K562 (cell line): ENCODE measurements around the gene HMGB1. TPM values are rescaled to one million over a fixed set of nuclear protein-coding genes. Genes with fewer than 3 reads are reported as not detected.

Experiments used
- ATAC-seq: fragments of 200-7000 bp; cut with Tn5 transposase; 3 replicates; pipeline ENCODE4 v1.9.1; 2020; ENCODE audit warnings: moderate library complexity
- BruUV-seq: library from RNA; stranded (reverse); fragments of 400-500 nt; replicated peaks from 2 replicates; lab custom pipeline; 2021; lab: Mats Ljungman, UMichigan
- CTCF ChIA-PET: fragments of 300-600 bp; formaldehyde crosslinking; extraction: SDS; loops from one replicate; lab custom pipeline; 2021; ENCODE audit warnings: low intra/inter-chr PET ratio; lab: Yijun Ruan, JAX
- POLR2A ChIA-PET: fragments of 300-600, 350-650 bp; sonication (Branson Sonifier 250); formaldehyde crosslinking; extraction: SDS; loops from one replicate; lab custom pipeline; 2021; ENCODE audit warnings: antibody characterized with exemption, inconsistent platforms; lab: Yijun Ruan, JAX
- DNase-seq, 4 experiments: peaks; one replicate each; pipeline versions ENCODE4 v3.0.0 to v3.0.0-alpha.2; 2011 to 2018; ENCODE audit warnings: low spot score in 3 of 4, mixed read lengths in 3 of 4; ENCODE audit errors: extremely low read depth in 1 of 4
- FAIRE-seq: peaks from 2 replicates; lab custom pipeline; 2011; peaks lifted over from hg19 to GRCh38; lab: Jason Lieb, UNC
- H2AFZ ChIP-seq: 2 replicates; pipeline ENCODE4 v1.6.0; 2011; ENCODE audit warnings: low read depth, low read length, control low read depth, inconsistent platforms
- H3K27ac ChIP-seq: fragments of 200-600 bp; 3 replicates; pipeline ENCODE4 v1.8.0; 2011; ENCODE audit warnings: low read depth, mild to moderate bottlenecking, control low read depth, inconsistent platforms, low read length, moderate library complexity, mixed read lengths; ENCODE audit errors: extremely low read depth
- H3K27me3 ChIP-seq, 2 experiments: fragments of 300-600 bp in 1 of 2; 2 replicates in 1 of 2; 3 replicates in 1 of 2; pipeline versions ENCODE4 v1.6.0 to v1.8.0; 2011; ENCODE audit warnings: inconsistent platforms in 2 of 2, low read length in 2 of 2, mild to moderate bottlenecking in 1 of 2, mixed read lengths in 1 of 2, moderate library complexity in 1 of 2; ENCODE audit not compliant: control insufficient read depth in 2 of 2, insufficient read depth in 2 of 2
- H3K36me3 ChIP-seq: fragments of 300-600 bp; 3 replicates; pipeline ENCODE4 v1.8.0; 2011; ENCODE audit warnings: mild to moderate bottlenecking, low read length, inconsistent platforms; ENCODE audit not compliant: control insufficient read depth, insufficient read depth
- H3K4me1 ChIP-seq, 2 experiments: fragments of 200-600 bp in 1 of 2; replicated peaks in 1 of 2; 2 replicates in 1 of 2; 3 replicates in 1 of 2; pipeline versions ENCODE4 v1.5.1 to v1.8.0; 2011; ENCODE audit warnings: inconsistent platforms in 2 of 2, low read length in 2 of 2, mild to moderate bottlenecking in 1 of 2, mixed read lengths in 1 of 2, moderate library complexity in 1 of 2; ENCODE audit not compliant: control insufficient read depth in 2 of 2, insufficient read depth in 2 of 2
- H3K4me2 ChIP-seq: 2 replicates; pipeline ENCODE4 v1.6.1; 2011; ENCODE audit warnings: low read length, control low read depth, inconsistent platforms, mixed read lengths; ENCODE audit not compliant: insufficient read depth
- H3K4me3 ChIP-seq: fragments of 200-600 bp; sonication (generic), shearing (Covaris generic); 2 replicates; pipeline ENCODE4 v1.5.1; 2016; ENCODE audit warnings: control low read depth, inconsistent platforms
- H3K79me2 ChIP-seq: fragments of 200-600 bp; 3 replicates; pipeline ENCODE4 v1.8.0; 2011; ENCODE audit warnings: low read length, inconsistent platforms; ENCODE audit not compliant: control insufficient read depth, insufficient read depth
- H3K9ac ChIP-seq, 2 experiments: 2 replicates each; pipeline versions ENCODE4 v1.6.0 to v1.6.1; 2011; ENCODE audit warnings: low read depth in 2 of 2, low read length in 2 of 2, control low read depth in 1 of 2, inconsistent platforms in 1 of 2, mild to moderate bottlenecking in 1 of 2, mixed read lengths in 1 of 2; ENCODE audit not compliant: insufficient read depth in 1 of 2
- H3K9me1 ChIP-seq: one replicate; pipeline ENCODE4 v1.6.0; 2011; ENCODE audit warnings: inconsistent platforms, mild to moderate bottlenecking, low read length, moderate library complexity; ENCODE audit not compliant: control insufficient read depth, insufficient read depth
- H3K9me3 ChIP-seq: replicated peaks from 2 replicates; pipeline ENCODE4 v1.5.1; 2011; ENCODE audit warnings: low read depth, low read length, inconsistent platforms; ENCODE audit not compliant: control insufficient read depth, insufficient read depth
- H4K20me1 ChIP-seq: replicated peaks from 2 replicates; pipeline ENCODE4 v1.6.1; 2011; ENCODE audit warnings: low read length, inconsistent platforms, mixed read lengths; ENCODE audit not compliant: control insufficient read depth, insufficient read depth
- COPS2 ChIP-seq: fragments of 450-650 bp; conservative IDR thresholded peaks from 2 replicates; pipeline ENCODE4 v1.6.1; 2016; ENCODE audit warnings: mild to moderate bottlenecking, moderate library complexity
- MED1 ChIP-seq: sonication (generic); formaldehyde crosslinking; IDR thresholded peaks from 2 replicates; pipeline ENCODE4 v1.8.1; 2023; ENCODE audit warnings: missing genetic modification reagents, borderline replicate concordance
- NELFE ChIP-seq: IDR thresholded peaks from 2 replicates; pipeline ENCODE4 v1.6.1; 2011; ENCODE audit warnings: mild to moderate bottlenecking; ENCODE audit not compliant: insufficient read depth, insufficient read length
- NFIX ChIP-seq: fragments of 250-450 bp; sonication (Bioruptor Pico); IDR thresholded peaks from 2 replicates; pipeline ENCODE4 v1.4.0; 2020; ENCODE audit warnings: low read depth, mild to moderate bottlenecking, moderate library complexity
- POLR2G ChIP-seq: fragments of 200-400 bp; formaldehyde crosslinking; IDR thresholded peaks from 2 replicates; pipeline ENCODE4 v1.6.1; 2017; ENCODE audit warnings: low read depth, mild to moderate bottlenecking, antibody characterized with exemption, low read length, moderate library complexity
- PRPF4 ChIP-seq: fragments of 200-400 bp; formaldehyde crosslinking; IDR thresholded peaks from one replicate; pipeline ENCODE4 v1.6.1; 2017; ENCODE audit warnings: low read length, low read depth, mild to moderate bottlenecking; ENCODE audit not compliant: insufficient read depth, poor library complexity, severe bottlenecking
- SAP30 ChIP-seq: fragments of 200-600 bp; sonication (generic); IDR thresholded peaks from 2 replicates; pipeline ENCODE4 v1.6.1; 2012; ENCODE audit warnings: borderline replicate concordance, low read depth, mild to moderate bottlenecking, moderate library complexity, low read length, control low read depth, inconsistent platforms; ENCODE audit not compliant: insufficient read depth, poor library complexity, severe bottlenecking
- SMARCC2 ChIP-seq: fragments of 450-650 bp; IDR thresholded peaks from 2 replicates; pipeline ENCODE4 v1.6.1; 2017; ENCODE audit warnings: antibody characterized with exemption, moderate library complexity, mild to moderate bottlenecking, low read depth
- SPI1 ChIP-seq: IDR thresholded peaks from 2 replicates; pipeline ENCODE4 v1.6.1; 2011; ENCODE audit warnings: low read depth, low read length, control low read depth, borderline replicate concordance
- ZNF384 ChIP-seq: IDR thresholded peaks from 2 replicates; pipeline ENCODE4 v1.6.1; 2012; ENCODE audit warnings: low read depth, low read length, improper control_type of control experiment
- ZNF444 ChIP-seq: fragments of 250-450 bp; sonication (Bioruptor Pico); IDR thresholded peaks from 2 replicates; pipeline ENCODE4 v1.4.0; 2020; ENCODE audit warnings: mild to moderate bottlenecking, moderate library complexity
- ZNF830 ChIP-seq: fragments of 250-450 bp; sonication (Bioruptor Pico); IDR thresholded peaks from 2 replicates; pipeline ENCODE4 v1.5.0; 2021; ENCODE audit warnings: mild to moderate bottlenecking
- WGBS: fragments of 100-300 bp; shearing (Covaris generic); methylation state at CpG from one replicate; pipeline ENCODE4 v1.1.6; 2016; ENCODE audit warnings: low coverage, mixed read lengths; ENCODE audit not compliant: insufficient coverage; ENCODE audit errors: missing lambda C conversion rate; 5-methylcytosine and 5-hydroxymethylcytosine counted together
- in situ Hi-C: fragments of 300-500 bp; cut with MboI; formaldehyde crosslinking; loops from 4 replicates; pipeline ENCODE4 v1.15.0; 2018; ENCODE audit warnings: inconsistent platforms, mixed read lengths
- intact Hi-C: fragments of 100-400 bp; cut with micrococcal nuclease; formaldehyde crosslinking; loops from 2 replicates; pipeline ENCODE4 v1.14.2; 2022
- polyA plus RNA-seq, 8 experiments: library from polyadenylated mRNA; depleted of rRNA in 4 of 8; stranded (reverse) in 5 of 8; unstranded in 3 of 8; fragments of >200 nt; fragmentation: Nextera tagmentation in 2 of 8; fragmentation: Illumina TruSeq in 1 of 8; extraction: Ambion mirVana in 2 of 8; extraction: Trizol in 1 of 8; gene quantifications; 2 replicates each; pipeline versions ENCODE4 v1.2.1 to v1.2.3, GENCODE V29; 2011 to 2014; ENCODE audit warnings: inconsistent platforms in 1 of 8, missing spikeins in 1 of 8
- total RNA-seq, 7 experiments: library from RNA; depleted of rRNA in 6 of 7; stranded (reverse); fragments of >200 nt in 6 of 7; fragmentation: Illumina TruSeq in 2 of 7; extraction: Trizol in 2 of 7; gene quantifications; 2 replicates each; pipeline versions ENCODE4 v1.2.1 to v1.2.3, GENCODE V29; 2011 to 2021; ENCODE audit warnings: low replicate concordance in 1 of 7
- TF ChIP-seq, protein P1 (sequence below): fragments of 450-650 bp; IDR thresholded peaks from 2 replicates; pipeline ENCODE4 v1.6.1; 2016
- TF ChIP-seq, protein P2 (sequence below), 2 experiments: fragments of 200-800 bp in 1 of 2; sonication (Bioruptor generic) in 1 of 2; sonication (generic) in 1 of 2; formaldehyde crosslinking in 1 of 2; IDR thresholded peaks in 1 of 2; conservative IDR thresholded peaks in 1 of 2; 2 replicates each; pipeline versions ENCODE4 v1.5.0 to v1.6.1; 2016 to 2020; ENCODE audit warnings: missing compliant biosample characterization in 1 of 2, missing genetic modification characterization in 1 of 2, missing genetic modification reagents in 1 of 2
- TF ChIP-seq, protein P3 (sequence below): sonication (generic); formaldehyde crosslinking; IDR thresholded peaks from 2 replicates; pipeline ENCODE4 v1.8.1; 2023; ENCODE audit warnings: mild to moderate bottlenecking, missing genetic modification reagents

Gene HMGB1
- total and polyA plus RNA-seq, 9 of the 15 experiments (the other 6 are each of a cell fraction or from before 2014, with no cell fraction given), result 442 to 1,896 (median 933) TPM

DNA sequence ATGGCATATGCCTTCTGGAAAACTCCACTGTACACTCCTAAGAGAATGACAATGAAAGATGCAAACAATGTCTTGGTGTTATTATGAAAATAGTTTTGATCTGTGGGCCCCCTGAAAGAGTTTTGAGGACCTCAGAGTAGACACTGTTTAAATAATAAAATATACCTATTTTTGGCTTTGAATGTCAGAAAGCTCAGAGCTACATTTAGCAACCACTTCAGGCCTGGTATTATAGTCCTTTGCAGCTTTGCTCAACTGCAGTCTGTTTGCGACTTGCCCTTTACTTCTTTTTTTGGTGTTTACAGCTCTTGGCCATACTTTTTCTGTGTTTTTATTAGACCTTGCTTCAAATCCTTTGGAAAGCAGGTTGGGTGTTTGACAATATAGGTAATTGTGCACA is 49.3 kb downstream of the HMGB1 start:
- FAIRE-seq (no peak), DNase-seq (no peak)
- no peaks in the 10 kb centered on the region for H3K9me1 ChIP-seq
- BruUV-seq, result no TSS peak
- ChIA-PET POLR2A (no interaction called here), CTCF (no interaction called here)
- intact Hi-C loops (no loop called here), in situ Hi-C loops (no loop called here)
- H3K4me3 ChIP-seq, result no peak overlapping the region
- no peak overlapping the region for H3K9ac ChIP-seq
- 60% methylated on average over 1 of the region's 1 CpG for WGBS
- H4K20me1 ChIP-seq, result no peaks in the 10 kb centered on the region
- H3K4me2 ChIP-seq, result no peak overlapping the region
- H3K36me3 ChIP-seq, result no peaks in the 10 kb centered on the region
- H3K27me3 ChIP-seq, result no peaks in the 10 kb centered on the region
- H3K79me2 ChIP-seq, result no peaks in the 10 kb centered on the region
- no peak for TF ChIP-seq PRPF4
- TF ChIP-seq SPI1, result no peak
- TF ChIP-seq NFIX (CRISPR knock-in tag), result no peak
- TF ChIP-seq, protein P1, sequence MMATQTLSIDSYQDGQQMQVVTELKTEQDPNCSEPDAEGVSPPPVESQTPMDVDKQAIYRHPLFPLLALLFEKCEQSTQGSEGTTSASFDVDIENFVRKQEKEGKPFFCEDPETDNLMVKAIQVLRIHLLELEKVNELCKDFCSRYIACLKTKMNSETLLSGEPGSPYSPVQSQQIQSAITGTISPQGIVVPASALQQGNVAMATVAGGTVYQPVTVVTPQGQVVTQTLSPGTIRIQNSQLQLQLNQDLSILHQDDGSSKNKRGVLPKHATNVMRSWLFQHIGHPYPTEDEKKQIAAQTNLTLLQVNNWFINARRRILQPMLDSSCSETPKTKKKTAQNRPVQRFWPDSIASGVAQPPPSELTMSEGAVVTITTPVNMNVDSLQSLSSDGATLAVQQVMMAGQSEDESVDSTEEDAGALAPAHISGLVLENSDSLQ, result no peak
- no peak for TF ChIP-seq ZNF830
- TF ChIP-seq ZNF444 (CRISPR knock-in tag), result no peak
- TF ChIP-seq NELFE, result no peak
- TF ChIP-seq COPS2, result no peak
- TF ChIP-seq SMARCC2, result no peak
- TF ChIP-seq POLR2G, result no peak
- TF ChIP-seq MED1 (CRISPR knock-in tag), result no peak
- TF ChIP-seq, protein P2, sequence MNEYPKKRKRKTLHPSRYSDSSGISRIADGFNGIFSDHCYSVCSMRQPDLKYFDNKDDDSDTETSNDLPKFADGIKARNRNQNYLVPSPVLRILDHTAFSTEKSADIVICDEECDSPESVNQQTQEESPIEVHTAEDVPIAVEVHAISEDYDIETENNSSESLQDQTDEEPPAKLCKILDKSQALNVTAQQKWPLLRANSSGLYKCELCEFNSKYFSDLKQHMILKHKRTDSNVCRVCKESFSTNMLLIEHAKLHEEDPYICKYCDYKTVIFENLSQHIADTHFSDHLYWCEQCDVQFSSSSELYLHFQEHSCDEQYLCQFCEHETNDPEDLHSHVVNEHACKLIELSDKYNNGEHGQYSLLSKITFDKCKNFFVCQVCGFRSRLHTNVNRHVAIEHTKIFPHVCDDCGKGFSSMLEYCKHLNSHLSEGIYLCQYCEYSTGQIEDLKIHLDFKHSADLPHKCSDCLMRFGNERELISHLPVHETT (CRISPR knock-in tag; conservative IDR thresholded peaks at IDR 0.05 in 1 of 2, IDR thresholded peaks at IDR 0.05 in 1 of 2), result no peak
- TF ChIP-seq, protein P3, sequence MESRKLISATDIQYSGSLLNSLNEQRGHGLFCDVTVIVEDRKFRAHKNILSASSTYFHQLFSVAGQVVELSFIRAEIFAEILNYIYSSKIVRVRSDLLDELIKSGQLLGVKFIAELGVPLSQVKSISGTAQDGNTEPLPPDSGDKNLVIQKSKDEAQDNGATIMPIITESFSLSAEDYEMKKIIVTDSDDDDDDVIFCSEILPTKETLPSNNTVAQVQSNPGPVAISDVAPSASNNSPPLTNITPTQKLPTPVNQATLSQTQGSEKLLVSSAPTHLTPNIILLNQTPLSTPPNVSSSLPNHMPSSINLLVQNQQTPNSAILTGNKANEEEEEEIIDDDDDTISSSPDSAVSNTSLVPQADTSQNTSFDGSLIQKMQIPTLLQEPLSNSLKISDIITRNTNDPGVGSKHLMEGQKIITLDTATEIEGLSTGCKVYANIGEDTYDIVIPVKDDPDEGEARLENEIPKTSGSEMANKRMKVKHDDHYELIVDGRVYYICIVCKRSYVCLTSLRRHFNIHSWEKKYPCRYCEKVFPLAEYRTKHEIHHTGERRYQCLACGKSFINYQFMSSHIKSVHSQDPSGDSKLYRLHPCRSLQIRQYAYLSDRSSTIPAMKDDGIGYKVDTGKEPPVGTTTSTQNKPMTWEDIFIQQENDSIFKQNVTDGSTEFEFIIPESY (CRISPR knock-in tag), result no peak
- no peak for TF ChIP-seq ZNF384
- TF ChIP-seq SAP30, result no peak
- TF ChIP-seq, all 486 proteins: peak for 0
- ATAC-seq, result no peak
- peaks cover 4 to 6% of the 10 kb centered on the region in 2 experiments; a peak in 4 of 5 replicates for H3K4me1 ChIP-seq
- H2AFZ ChIP-seq, result no peak overlapping the region
- H3K9me3 ChIP-seq, result no peaks in the 10 kb centered on the region
- no peak overlapping the region for H3K27ac ChIP-seq
